Right lobe of liver (tissue), 6 donors: Measurements from ENCODE around the gene HYI. TPM values are rescaled to one million over a fixed set of nuclear protein-coding genes. Genes with fewer than 3 reads are reported as not detected.
"Not testable (repeated sequence)": the region's sequence is repeated elsewhere in the genome, so short reads cannot be mapped to it uniquely, and the experiment has no call there.

ENCODE experiments used
- ATAC-seq, 4 donors: fragments of 200-7000 bp; cut with Tn5 transposase; one replicate each; pipeline ENCODE4 v1.9.1; 2020; ENCODE audit warnings: mild to moderate bottlenecking in 4 of 4, moderate library complexity in 4 of 4
- DNase-seq, 3 donors: peaks; one replicate each; pipeline ENCODE4 v3.0.0-alpha.2; 2020
- H3K27ac ChIP-seq, 3 donors: fragments of 200-600 bp; one replicate each; pipeline ENCODE4 v1.8.0; 2022
- H3K27me3 ChIP-seq, 2 donors: fragments of 200-600 bp; one replicate each; pipeline ENCODE4 v1.8.0; 2022
- H3K36me3 ChIP-seq, 4 donors: fragments of 200-600 bp; sonication (generic) in 1 of 4; one replicate each; pipeline versions ENCODE4 v1.5.1 to v1.8.0; 2017 to 2022; ENCODE audit warnings: control low read depth in 1 of 4
- H3K4me1 ChIP-seq, 4 donors: fragments of 200-600 bp; sonication (generic) in 1 of 4; one replicate each; pipeline versions ENCODE4 v1.5.1 to v1.8.0; 2017 to 2022; ENCODE audit warnings: control low read depth in 1 of 4
- H3K4me3 ChIP-seq, 3 donors: fragments of 200-600 bp; one replicate each; pipeline ENCODE4 v1.8.0; 2022
- H3K9me3 ChIP-seq, 4 donors: fragments of 200-600 bp; sonication (generic) in 1 of 4; one replicate each; pipeline versions ENCODE4 v1.5.1 to v1.8.0; 2017 to 2022; ENCODE audit warnings: control low read depth in 1 of 4
- POLR2A ChIP-seq: fragments of 450-650 bp; IDR thresholded peaks from one replicate; pipeline ENCODE4 v1.6.1; 2017; ENCODE audit warnings: antibody characterized with exemption, mild to moderate bottlenecking
- WGBS: methylation state at CpG from one replicate; pipeline ENCODE4 v1.1.6; 2018; ENCODE audit warnings: low coverage, low lambda C conversion rate; ENCODE audit not compliant: insufficient coverage; ENCODE audit errors: missing lambda C conversion rate; 5-methylcytosine and 5-hydroxymethylcytosine counted together
- intact Hi-C, 2 donors: fragments of 100-400 bp; cut with DNase I; formaldehyde crosslinking; loops; one replicate each; pipeline versions ENCODE4 v1.11.2 to v1.14.1; 2022
- total RNA-seq, 6 experiments: library from RNA; depleted of rRNA in 2 of 6; stranded (reverse); fragments of >200 nt in 2 of 6; fragmentation: NEBNext Ultra II Directional in 3 of 6; extraction: Animal tissue kit (Norgen Biotek cat#: 25700) in 3 of 6; gene quantifications; one replicate each; pipeline versions ENCODE4 v1.1.0 to v1.2.4, GENCODE V29; 2016 to 2023
- TF ChIP-seq, protein P1 (sequence below), 4 donors: fragments of 200-600 bp in 3 of 4; fragments of 450-650 bp in 1 of 4; IDR thresholded peaks; one replicate each; pipeline versions ENCODE4 v1.5.1 to v1.8.0; 2016 to 2022; ENCODE audit warnings: antibody characterized with exemption in 4 of 4, mild to moderate bottlenecking in 2 of 4
- donor health status: DM: no; HTN: yes; CAD: no.
- donor health status: DM: no; HTN: no; CAD: no.
- donor health status: DM: no; HTN: no; CAD: no.
- donor health status: DM: no; HTN: yes; CAD: no.
- donor health status: DM: no; HTN: yes; CAD: no.

HYI gene
- total RNA-seq, 6 experiments from 2014 or later: 33.8 to 52.9 (median 41.9) TPM

DNA sequence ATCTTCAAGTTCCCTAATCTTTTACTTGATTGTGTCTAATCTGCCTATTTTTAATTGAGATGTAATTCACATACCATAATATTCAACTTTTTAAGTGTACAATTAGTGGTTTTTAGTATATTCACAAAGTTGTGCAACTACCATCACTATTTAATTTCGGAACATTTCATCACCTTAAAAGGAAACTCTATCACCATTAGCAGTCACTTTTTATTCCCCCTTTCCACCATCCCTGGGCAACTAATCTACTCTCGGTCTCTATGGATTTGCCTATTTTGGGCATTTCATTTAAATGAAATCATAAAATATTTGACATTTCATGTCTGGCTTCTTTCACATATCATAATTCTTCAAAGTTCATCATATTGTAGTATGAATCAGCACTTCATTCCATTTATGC is 30.6 kb upstream of the HYI start:
- ATAC-seq (no peak), DNase-seq (no peak)
- no peak overlapping the region for H3K27ac ChIP-seq
- no peak overlapping the region for H3K4me3 ChIP-seq
- H3K4me1 ChIP-seq: no peaks in the 10 kb centered on the region
- no peaks in the 10 kb centered on the region for H3K9me3 ChIP-seq
- H3K36me3 ChIP-seq: no peaks in the 10 kb centered on the region
- TF ChIP-seq POLR2A: no peak
- TF ChIP-seq, protein P1, sequence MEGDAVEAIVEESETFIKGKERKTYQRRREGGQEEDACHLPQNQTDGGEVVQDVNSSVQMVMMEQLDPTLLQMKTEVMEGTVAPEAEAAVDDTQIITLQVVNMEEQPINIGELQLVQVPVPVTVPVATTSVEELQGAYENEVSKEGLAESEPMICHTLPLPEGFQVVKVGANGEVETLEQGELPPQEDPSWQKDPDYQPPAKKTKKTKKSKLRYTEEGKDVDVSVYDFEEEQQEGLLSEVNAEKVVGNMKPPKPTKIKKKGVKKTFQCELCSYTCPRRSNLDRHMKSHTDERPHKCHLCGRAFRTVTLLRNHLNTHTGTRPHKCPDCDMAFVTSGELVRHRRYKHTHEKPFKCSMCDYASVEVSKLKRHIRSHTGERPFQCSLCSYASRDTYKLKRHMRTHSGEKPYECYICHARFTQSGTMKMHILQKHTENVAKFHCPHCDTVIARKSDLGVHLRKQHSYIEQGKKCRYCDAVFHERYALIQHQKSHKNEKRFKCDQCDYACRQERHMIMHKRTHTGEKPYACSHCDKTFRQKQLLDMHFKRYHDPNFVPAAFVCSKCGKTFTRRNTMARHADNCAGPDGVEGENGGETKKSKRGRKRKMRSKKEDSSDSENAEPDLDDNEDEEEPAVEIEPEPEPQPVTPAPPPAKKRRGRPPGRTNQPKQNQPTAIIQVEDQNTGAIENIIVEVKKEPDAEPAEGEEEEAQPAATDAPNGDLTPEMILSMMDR (IDR thresholded peaks at IDR 0.05): no peak
- 80% methylated on average over 2 of the region's 2 CpGs for WGBS
- no peaks in the 10 kb centered on the region for H3K27me3 ChIP-seq
- intact Hi-C loops: no loop called here

DNA sequence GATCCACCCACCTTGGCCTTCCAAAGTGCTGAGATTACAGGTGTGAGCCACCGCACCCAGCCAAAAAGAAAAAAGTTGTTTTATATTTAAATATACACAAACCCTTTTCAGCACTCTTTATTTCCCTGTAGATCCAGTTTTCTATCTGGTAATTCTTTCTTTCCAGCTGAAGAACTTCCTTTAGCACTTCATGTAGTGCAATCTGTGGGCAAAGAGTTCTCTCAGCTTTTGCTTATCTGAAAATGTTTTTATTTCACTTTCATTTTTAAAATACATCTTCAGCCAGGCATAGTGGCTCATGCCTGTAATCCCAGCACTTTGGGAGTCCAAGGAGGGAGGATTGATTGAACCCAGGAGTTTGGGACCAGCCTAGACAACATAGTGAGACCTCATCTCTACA is 28.5 kb upstream of the HYI start:
- H3K9me3 ChIP-seq: no peaks in the 10 kb centered on the region
- intact Hi-C loops: no loop called here
- H3K36me3 ChIP-seq: no peaks in the 10 kb centered on the region
- DNase-seq (no peak), ATAC-seq (peak in 1 of 4 donors; percentile 58)
- no peak overlapping the region for H3K4me3 ChIP-seq
- TF ChIP-seq, protein P1 (IDR thresholded peaks at IDR 0.05): no peak
- no peak for TF ChIP-seq POLR2A
- H3K27ac ChIP-seq: no peak overlapping the region
- WGBS: 91% methylated on average over 1 of the region's 1 CpG
- no peaks in the 10 kb centered on the region for H3K27me3 ChIP-seq
- no peaks in the 10 kb centered on the region for H3K4me1 ChIP-seq

DNA sequence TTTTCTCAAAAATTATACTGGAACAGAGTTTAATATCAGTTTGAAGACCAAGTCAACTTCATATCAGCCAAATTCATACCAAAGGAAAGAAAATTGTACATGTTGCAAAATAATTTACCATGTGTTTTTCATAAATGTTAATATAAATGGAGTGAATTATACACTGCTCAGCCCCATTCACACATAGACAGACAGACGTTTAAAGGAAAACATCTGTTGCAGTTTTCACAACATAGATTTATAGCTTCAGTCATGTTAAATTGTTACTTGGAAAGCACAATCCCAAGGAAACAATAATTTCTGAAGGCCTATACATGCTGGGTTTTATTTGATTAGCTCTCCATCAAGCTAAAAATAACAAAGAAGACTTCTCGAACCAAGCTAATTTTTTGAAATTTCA is 27.8 kb upstream of the HYI start:
- Histone ChIP-seq H3K27me3 (no peaks in the 10 kb centered on the region), H3K4me3 (no peak overlapping the region), H3K4me1 (no peaks in the 10 kb centered on the region), H3K36me3 (no peaks in the 10 kb centered on the region), H3K9me3 (no peaks in the 10 kb centered on the region), H3K27ac (no peak overlapping the region)
- intact Hi-C loops: no loop called here
- TF ChIP-seq, protein P1 (IDR thresholded peaks at IDR 0.05): no peak
- TF ChIP-seq POLR2A: no peak
- ATAC-seq (no peak), DNase-seq (no peak)
- 84% methylated on average over 2 of the region's 2 CpGs for WGBS

DNA sequence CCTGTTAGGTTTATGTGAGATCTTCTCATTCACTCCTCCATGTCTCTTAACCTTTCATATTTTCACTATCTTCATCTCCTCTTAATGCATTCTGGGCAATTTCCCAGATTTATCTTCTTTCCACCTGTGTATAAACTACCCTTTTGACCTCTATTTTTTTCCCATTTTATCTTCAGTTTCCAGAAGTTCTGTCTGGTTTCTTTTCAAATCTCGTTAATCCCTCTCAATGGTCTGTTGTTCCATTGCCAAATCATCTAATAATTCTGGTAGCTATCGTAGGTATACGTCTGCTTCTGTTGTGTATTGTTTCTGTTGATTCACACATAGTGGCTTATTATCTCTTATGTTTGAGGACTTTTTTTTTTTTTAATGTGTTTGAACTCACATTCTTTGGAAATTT is 25.7 kb upstream of the HYI start:
- Histone ChIP-seq H3K36me3 (no peaks in the 10 kb centered on the region), H3K9me3 (no peaks in the 10 kb centered on the region), H3K27me3 (no peaks in the 10 kb centered on the region), H3K4me1 (no peaks in the 10 kb centered on the region), H3K27ac (no peak overlapping the region), H3K4me3 (no peak overlapping the region)
- WGBS: 87% methylated on average over 3 of the region's 3 CpGs
- ATAC-seq (no peak), DNase-seq (no peak)
- TF ChIP-seq, protein P1 (IDR thresholded peaks at IDR 0.05): no peak
- TF ChIP-seq POLR2A: no peak
- intact Hi-C loops: no loop called here

- Histone ChIP-seq H3K27ac (no peak overlapping the region), H3K36me3 (no peaks in the 10 kb centered on the region), H3K9me3 (no peaks in the 10 kb centered on the region), H3K4me3 (no peak overlapping the region), H3K27me3 (no peaks in the 10 kb centered on the region), H3K4me1 (no peaks in the 10 kb centered on the region)
- ATAC-seq: no peak
- 63% methylated on average over 1 of the region's 1 CpG for WGBS
- no peak for TF ChIP-seq POLR2A
- TF ChIP-seq, protein P1 (IDR thresholded peaks at IDR 0.05): no peak
- no peak for DNase-seq
- intact Hi-C loops: no loop called here
Observed at GRCh38 chr1:43477716-43478115, 24.0 kb upstream of the HYI start.

DNA sequence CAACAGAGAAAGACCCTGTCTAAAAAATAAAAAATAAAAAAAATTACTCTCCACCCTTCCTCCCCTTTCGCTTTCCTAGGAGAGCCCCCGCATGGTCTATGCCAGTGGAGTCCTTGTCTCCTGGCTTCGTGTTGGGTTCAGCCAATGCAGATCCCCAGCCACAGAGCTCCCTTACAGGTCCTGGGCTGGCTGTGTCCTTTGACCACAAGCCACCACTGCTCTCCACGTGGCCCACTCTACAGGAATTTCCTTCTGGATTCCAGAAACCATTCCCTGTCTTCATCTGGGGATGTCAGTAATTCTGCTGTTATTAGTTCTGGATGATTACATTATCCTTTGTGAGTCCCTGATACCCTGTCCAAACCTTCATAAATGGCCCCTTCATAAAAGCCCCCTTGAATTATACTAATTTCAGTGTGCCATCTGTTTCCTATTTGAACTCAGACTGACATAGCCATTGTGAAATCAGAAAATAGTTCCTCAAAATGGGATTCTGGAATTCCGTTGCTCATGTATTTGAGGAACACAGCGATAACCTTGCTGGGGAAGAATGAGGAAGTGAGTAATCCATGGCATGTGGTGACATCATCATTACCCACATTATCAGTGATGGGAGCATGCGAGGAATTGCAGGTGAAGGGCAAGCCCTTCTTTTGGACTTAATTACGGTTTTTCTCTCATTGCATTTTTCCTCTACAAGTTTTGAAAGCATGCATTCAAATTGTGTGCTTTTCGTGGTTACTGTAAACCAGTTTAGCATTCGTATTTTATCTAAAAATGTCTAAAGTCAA is 22.1 kb upstream of the HYI start:
- DNase-seq, intact Hi-C loops: not testable (repeated sequence)
- peak in 3 of 4 donors; percentile 42 to 73 (median 58) for ATAC-seq

More for the DNA sequence above, 22.1 kb upstream of the HYI start:
- H3K27me3 ChIP-seq, H3K4me1 ChIP-seq, H3K36me3 ChIP-seq, H3K4me3 ChIP-seq, H3K9me3 ChIP-seq, H3K27ac ChIP-seq: not testable (repeated sequence)
- WGBS: 64% methylated on average over 9 of the region's 10 CpGs
